H1 (cell line): Measurements from ENCODE around the gene SUGP1.

Experiments used
- ATF3 ChIP-seq: IDR thresholded peaks from 2 replicates; pipeline ENCODE4 v1.6.1; 2011; ENCODE audit warnings: low read depth, mild to moderate bottlenecking, low read length; ENCODE audit not compliant: insufficient read depth
- BACH1 ChIP-seq: IDR thresholded peaks from 2 replicates; pipeline ENCODE4 v1.6.1; 2012; ENCODE audit warnings: low read length, improper control_type of control experiment
- CBX5 ChIP-seq: fragments of 300-800, 300-1000 bp; sonication (generic); IDR thresholded peaks from 2 replicates; pipeline ENCODE4 v1.7.1; 2016; ENCODE audit warnings: antibody characterized with exemption, low read length, low read depth
- CHD2 ChIP-seq: IDR thresholded peaks from 2 replicates; pipeline ENCODE4 v1.6.1; 2012; ENCODE audit warnings: low read length, improper control_type of control experiment
- HDAC2 ChIP-seq, 2 experiments: fragments of 300-600 bp in 1 of 2; sonication (generic) in 1 of 2; IDR thresholded peaks; 2 replicates each; pipeline ENCODE4 v1.6.1; 2011 to 2012; ENCODE audit warnings: low read depth in 2 of 2, low read length in 2 of 2, mild to moderate bottlenecking in 2 of 2, moderate library complexity in 2 of 2, borderline replicate concordance in 1 of 2, inconsistent platforms in 1 of 2
- NRF1 ChIP-seq: IDR thresholded peaks from 2 replicates; pipeline ENCODE4 v1.6.1; 2011; ENCODE audit warnings: mild to moderate bottlenecking, low read depth, low read length, improper control_type of control experiment
- POLR2A ChIP-seq, 2 experiments: IDR thresholded peaks; 1 replicate in 1 of 2; 2 replicates in 1 of 2; pipeline ENCODE4 v1.6.1; 2011; ENCODE audit warnings: low read depth in 2 of 2, low read length in 2 of 2, mild to moderate bottlenecking in 2 of 2; ENCODE audit errors: control extremely low read depth in 1 of 2
- POLR2AphosphoS5 ChIP-seq: IDR thresholded peaks from 2 replicates; pipeline ENCODE4 v1.6.1; 2011; ENCODE audit warnings: low read depth, low read length
- SIN3A ChIP-seq, 2 experiments: IDR thresholded peaks in 1 of 2; conservative IDR thresholded peaks in 1 of 2; 2 replicates each; pipeline ENCODE4 v1.6.1; 2011 to 2012; ENCODE audit warnings: low read length in 2 of 2, improper control_type of control experiment in 1 of 2, low read depth in 1 of 2, mild to moderate bottlenecking in 1 of 2
- TAF1 ChIP-seq: IDR thresholded peaks from 2 replicates; pipeline ENCODE4 v1.6.1; 2011; ENCODE audit warnings: mild to moderate bottlenecking, low read depth, low read length
- ZNF274 ChIP-seq: IDR thresholded peaks from 2 replicates; pipeline ENCODE4 v1.7.0; 2012; ENCODE audit warnings: low read length, borderline replicate concordance; ENCODE audit errors: extremely low read depth
- TF ChIP-seq, protein P1 (sequence below), 3 experiments: IDR thresholded peaks; 1 replicate in 2 of 3; 2 replicates in 1 of 3; pipeline versions ENCODE4 v1.5.1 to v1.6.1; 2011; ENCODE audit warnings: low read length in 3 of 3, mild to moderate bottlenecking in 3 of 3, inconsistent platforms in 2 of 3, low read depth in 1 of 3, moderate library complexity in 1 of 3; ENCODE audit not compliant: insufficient read depth in 1 of 3; ENCODE audit errors: control extremely low read depth in 1 of 3
- TF ChIP-seq, protein P2 (sequence below): IDR thresholded peaks from 2 replicates; pipeline ENCODE4 v1.6.1; 2012; ENCODE audit warnings: inconsistent platforms

- TF ChIP-seq, protein P1, sequence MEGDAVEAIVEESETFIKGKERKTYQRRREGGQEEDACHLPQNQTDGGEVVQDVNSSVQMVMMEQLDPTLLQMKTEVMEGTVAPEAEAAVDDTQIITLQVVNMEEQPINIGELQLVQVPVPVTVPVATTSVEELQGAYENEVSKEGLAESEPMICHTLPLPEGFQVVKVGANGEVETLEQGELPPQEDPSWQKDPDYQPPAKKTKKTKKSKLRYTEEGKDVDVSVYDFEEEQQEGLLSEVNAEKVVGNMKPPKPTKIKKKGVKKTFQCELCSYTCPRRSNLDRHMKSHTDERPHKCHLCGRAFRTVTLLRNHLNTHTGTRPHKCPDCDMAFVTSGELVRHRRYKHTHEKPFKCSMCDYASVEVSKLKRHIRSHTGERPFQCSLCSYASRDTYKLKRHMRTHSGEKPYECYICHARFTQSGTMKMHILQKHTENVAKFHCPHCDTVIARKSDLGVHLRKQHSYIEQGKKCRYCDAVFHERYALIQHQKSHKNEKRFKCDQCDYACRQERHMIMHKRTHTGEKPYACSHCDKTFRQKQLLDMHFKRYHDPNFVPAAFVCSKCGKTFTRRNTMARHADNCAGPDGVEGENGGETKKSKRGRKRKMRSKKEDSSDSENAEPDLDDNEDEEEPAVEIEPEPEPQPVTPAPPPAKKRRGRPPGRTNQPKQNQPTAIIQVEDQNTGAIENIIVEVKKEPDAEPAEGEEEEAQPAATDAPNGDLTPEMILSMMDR (IDR thresholded peaks at IDR 0.05; ENCODE audit: control extremely low read depth in 1 of 3, insufficient read depth in 1 of 3, low read depth in 1 of 3, low read length in 3 of 3) = no peak
- TF ChIP-seq, protein P2, sequence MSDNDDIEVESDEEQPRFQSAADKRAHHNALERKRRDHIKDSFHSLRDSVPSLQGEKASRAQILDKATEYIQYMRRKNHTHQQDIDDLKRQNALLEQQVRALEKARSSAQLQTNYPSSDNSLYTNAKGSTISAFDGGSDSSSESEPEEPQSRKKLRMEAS = no peak
- TF ChIP-seq BACH1 = no peak
- no peak for TF ChIP-seq POLR2A (IDR thresholded peaks at IDR 0.05; ENCODE audit: control extremely low read depth in 1 of 2, low read depth in 2 of 2, low read length in 2 of 2)
- TF ChIP-seq HDAC2 (IDR thresholded peaks at IDR 0.05; ENCODE audit: borderline replicate concordance in 1 of 2, low read depth in 2 of 2, low read length in 2 of 2) = no peak
- no peak for TF ChIP-seq SIN3A (conservative IDR thresholded peaks at IDR 0.05 in 1 of 2, IDR thresholded peaks at IDR 0.05 in 1 of 2; ENCODE audit: low read depth in 1 of 2, low read length in 2 of 2)
- TF ChIP-seq CHD2 = no peak
- TF ChIP-seq POLR2AphosphoS5 = no peak
- TF ChIP-seq CBX5 = no peak
- no peak for TF ChIP-seq ATF3
- TF ChIP-seq TAF1 = no peak
- TF ChIP-seq NRF1 = no peak
- TF ChIP-seq ZNF274 = no peak
Observed at GRCh38 chr19:19352823-19353222, 32.5 kb upstream of the SUGP1 start.
